ENCODE data around the gene CKAP5.
"Not testable (repeated sequence)": the region's sequence is repeated elsewhere in the genome, so short reads cannot be mapped to it uniquely, and the experiment has no call there.

CKAP5 gene

GRCh38 chr11:46850829-46851380 is 4.8 kb upstream of the CKAP5 start:
- no peak for DNase-seq

GRCh38 chr11:46849631-46850030 is 3.6 kb upstream of the CKAP5 start:
- DNase-seq, result no peak

DNA sequence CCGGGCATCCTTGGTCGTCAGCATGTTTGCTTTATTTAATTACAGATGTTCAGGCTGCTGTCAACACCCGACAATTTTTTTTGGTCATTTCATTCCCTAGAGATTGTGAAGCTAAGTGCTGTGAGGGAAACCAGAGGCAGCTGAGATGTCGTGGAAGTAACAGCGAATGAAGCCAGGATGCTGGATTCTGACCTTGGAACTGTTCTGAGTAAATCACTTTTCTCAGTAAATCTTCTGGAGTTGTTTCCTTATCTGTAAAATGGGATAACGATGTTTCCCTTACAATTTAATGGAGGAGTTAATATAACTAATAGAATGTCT is 390 bp upstream of the CKAP5 start:
- no peak for DNase-seq

GRCh38 chr11:46845440-46845739 is 690 bp downstream of the CKAP5 start:
- no peak for DNase-seq

DNA sequence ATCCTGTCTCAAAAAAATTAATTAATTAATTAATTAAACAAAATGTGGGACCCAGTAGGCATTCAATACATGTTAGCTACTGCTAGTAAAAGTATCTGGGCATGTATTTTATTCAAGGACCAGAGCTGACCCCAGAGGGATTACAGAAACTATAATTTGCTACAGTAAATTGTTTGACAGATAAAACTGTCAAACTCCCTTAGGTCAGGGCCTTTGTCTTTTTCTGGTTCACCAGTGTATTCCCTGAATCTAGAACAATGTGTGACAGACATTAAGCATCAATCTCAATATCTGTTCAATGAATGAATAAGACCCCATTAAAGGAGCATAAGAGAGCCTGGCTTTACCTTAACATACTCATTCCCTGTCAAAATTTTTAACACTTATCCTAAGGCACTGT is 6.0 kb downstream of the CKAP5 start:
- DNase-seq, result no peak

DNA sequence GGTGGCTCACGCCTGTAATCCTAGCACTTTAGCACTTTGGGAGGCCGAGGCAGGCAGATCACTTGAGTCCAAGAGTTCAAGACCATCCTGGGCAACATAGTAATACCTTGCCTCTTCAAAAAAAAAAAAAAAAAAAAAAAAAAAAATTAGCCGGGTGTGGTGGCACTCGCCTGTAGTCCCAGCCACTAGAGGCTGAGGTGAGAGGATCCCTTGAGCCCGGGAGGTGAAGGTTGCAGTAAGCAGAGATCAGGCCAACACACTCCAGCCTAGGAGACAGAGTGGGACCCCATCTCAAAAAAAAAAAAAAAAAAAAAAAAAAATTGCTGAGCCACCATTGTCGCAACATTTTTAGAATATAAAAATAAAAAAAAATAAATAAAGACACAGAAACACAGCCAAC is 7.6 kb downstream of the CKAP5 start:
- no peak for DNase-seq

DNA sequence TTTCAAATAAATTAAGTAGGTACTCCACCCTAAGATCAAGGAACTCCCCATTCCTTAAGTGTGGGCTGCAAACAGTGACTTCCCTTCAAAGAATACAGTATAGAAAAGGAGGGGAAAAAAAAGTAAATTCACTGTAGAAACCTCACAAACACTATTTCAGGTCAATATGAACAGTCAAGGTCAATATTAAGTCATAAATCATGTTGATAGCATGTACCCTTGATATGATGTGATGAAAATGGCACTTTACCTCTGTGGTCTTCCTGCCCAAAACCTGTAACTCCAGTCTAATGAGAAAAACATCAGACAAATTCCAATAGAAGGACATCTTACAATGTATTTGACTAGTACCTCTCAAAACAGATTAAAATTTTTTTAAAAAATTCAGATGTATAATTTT is 8.2 kb downstream of the CKAP5 start:
- DNase-seq, result no peak

- DNase-seq, result no peak
Observed at GRCh38 chr11:46836870-46837269, 9.2 kb downstream of the CKAP5 start.

DNA sequence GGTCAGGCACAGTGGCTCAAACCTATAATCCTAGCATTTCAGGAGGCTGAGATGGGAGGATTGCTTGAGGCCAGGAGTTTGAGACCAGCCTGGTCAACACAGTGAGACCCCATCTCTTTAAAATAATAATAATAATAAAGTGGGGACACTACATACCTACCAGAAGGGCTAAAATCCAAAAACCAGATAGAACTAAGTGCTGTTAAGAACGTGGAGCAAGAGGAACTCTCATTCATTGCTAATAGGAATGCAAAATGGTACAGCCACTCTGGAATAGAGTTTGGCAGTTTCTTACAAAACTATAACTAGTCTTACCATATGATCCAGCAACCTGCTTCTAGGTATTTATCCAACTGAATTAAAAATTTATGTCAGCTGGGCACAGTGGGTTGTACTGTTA is 9.6 kb downstream of the CKAP5 start:
- no peak for DNase-seq

GRCh38 chr11:46835897-46836296 is 10.2 kb downstream of the CKAP5 start:
- no peak for DNase-seq

DNA sequence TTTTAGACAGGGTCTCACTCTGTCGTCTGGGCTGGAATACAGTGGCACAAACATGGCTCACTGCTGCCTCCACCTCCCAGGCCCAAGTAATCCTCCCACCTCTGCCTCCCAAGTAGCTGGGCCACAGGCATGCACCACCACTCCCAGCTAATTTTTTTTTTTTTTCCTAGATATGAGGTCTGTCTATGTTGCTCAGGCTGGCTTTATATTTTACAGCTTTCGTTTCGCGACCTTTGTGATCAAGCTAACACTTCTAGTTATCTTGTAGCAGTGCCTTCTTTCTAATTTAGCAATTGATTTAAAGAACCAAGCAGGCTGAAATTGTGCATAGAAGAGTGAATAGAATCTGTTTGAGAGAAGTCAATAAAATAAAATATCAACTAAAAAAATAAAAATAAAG is 11.3 kb downstream of the CKAP5 start:
- DNase-seq, result no peak

DNA sequence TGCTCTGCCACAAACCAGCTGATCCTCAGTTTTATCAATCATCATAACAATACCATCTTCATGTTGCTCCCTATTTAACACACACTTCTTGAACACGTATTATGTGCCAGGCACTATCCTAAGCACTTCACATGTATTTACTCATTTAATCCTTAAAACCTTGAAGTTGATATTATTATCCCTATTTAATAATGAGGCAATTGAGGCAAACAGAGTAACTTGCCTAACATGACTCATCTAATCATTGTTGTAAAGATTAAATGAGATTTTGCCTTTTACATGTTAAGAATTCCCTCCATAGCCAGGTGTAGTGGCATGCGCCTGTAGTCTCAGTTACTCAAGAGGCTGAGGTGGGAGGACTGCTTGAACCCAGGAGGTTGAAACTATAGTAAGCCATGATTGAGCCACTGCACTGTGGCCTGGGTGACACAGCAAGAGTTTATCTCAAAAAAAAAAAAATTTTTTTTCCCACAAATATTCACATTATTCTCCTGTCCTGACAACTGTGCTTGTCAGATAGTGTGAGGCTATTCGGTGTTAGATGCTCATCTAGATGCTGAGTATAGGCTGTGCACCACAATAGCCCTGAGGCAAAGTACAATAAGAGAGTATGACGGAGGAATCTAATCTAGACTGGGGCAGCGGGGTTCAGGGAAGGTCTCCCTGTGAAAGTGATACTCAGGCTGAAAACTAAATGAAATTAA is 13.4 kb downstream of the CKAP5 start:
- no peak for DNase-seq

GRCh38 chr11:46827995-46828394 is 18.1 kb downstream of the CKAP5 start:
- DNase-seq, result no peak

GRCh38 chr11:46826310-46827044 is 19.6 kb downstream of the CKAP5 start:
- peak; percentile 52 to 65 for DNase-seq

- peak in 1 of 2 donors; percentile 36 for DNase-seq
Observed at GRCh38 chr11:46808799-46809431, 37.2 kb downstream of the CKAP5 start.

- no peak for DNase-seq
Observed at GRCh38 chr11:46801694-46802470, 44.2 kb downstream of the CKAP5 start.

- DNase-seq, result no peak
Observed at GRCh38 chr11:46800177-46800576, 45.9 kb downstream of the CKAP5 start.

GRCh38 chr11:46799725-46800124 is 46.4 kb downstream of the CKAP5 start:
- DNase-seq, result not testable (repeated sequence)

- no peak for DNase-seq
Observed at GRCh38 chr11:46778416-46778815, 67.7 kb downstream of the CKAP5 start.

- DNase-seq, result no peak
Observed at GRCh38 chr11:46776878-46777277, 69.2 kb downstream of the CKAP5 start.

DNA sequence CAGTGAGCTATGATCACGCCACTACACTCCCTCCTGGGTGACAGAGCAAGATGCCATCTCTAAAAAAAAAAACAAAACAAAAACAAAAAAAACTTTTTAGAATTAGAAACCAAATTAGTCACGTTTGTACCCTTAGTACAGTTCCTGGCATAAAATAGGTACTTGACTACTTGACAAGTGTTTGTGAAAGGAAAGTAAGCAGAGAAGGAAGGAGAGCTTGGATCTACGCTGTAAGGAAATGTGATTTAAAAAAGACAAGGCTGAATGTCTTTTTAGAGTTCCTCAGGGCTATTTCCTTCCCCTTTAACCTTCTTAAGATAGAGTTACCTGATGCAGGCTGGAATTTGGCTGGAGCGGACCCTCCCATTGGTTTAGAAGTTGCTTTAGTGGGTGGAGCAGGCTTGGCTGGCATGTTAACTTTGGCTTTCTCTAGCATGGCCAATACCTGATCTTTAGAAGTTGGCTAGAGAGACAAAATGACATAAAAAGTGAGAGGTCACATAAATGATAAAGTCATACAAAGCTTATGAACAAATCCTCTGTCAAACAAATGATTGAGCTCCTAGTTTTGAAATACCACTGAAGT is 76.4 kb downstream of the CKAP5 start:
- no peak for DNase-seq

DNA sequence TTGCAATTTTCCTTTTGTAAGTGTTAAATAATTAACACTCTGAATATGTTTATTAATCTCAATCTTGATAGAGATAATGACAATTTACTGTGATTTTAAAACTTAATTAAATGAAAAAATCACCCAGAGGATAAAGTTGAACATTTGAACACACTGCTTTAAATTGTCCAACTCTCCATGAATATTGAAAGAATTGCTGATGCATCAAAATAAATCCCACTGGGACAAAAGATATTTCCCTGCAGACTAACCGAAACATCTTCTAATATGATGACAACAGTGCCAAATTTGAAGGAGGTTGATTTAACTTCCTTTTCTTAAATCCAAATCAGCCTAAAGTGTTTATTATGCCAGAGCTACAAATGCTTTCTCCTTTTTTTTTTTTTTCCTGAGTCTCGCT is 79.4 kb downstream of the CKAP5 start:
- no peak for DNase-seq

DNA sequence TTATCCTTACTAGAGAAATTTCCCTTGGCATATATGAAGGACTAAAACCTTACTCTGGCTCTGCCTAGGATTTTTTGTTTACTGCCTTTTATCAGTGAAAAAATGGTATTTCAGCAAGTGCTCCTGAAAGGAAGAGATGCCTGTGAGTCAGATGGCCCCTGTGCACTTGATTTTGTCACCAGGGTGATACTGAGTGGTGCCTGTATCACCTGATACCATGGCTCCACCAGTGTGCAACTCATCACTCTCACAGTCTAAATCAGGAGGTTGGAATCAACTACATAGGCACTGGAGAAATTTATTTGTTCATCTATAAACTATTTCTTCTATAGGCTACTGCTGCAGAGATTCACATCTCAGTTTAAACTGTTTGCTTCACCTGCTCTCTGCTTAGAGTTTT is 83.8 kb downstream of the CKAP5 start:
- no peak for DNase-seq

All from CD4-positive, alpha-beta T cell treated with Interferon alpha-2 for 1 hour (primary cell).